ENCODE results near the gene SPRR4.

SPRR4 gene

DNA sequence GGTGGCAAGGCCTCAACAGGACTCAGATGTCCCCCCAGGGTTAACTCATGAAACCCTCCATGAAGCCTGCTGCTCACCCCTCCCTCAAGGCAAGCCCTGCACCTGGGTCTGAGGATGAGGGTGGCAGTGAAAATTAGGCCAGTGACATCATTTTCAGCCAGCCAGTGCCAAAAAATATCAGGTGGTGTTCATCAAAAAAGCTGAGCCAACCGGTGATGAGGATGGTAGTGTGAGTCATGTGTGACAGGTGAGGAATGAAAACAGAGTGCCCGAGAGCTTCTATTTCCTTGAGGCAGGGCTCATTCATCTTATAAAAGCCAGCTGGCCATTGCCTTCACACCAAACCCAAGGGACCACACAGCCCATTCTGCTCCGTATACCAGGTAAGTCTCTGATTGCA lies 13.3 kb downstream of the SPRR4 start, which contains the start of gene SPRR1A:
Gene SPRR1A (plus strand): TSS at position 339 of the 400 bp plus-strand sequence. CDS start 1,150 bp downstream, outside the sequence.
- no peaks in the 10 kb centered on the region for H3K9me3 ChIP-seq (ENCODE audit: insufficient read depth, low read length)
- H2AFZ ChIP-seq (ENCODE audit: low read depth, low read length), result no peak within 1 kb of the TSS
- no peaks in the 10 kb centered on the region for H3K79me2 ChIP-seq (ENCODE audit: low read length)
- no peak within 1 kb of the TSS for H3K9ac ChIP-seq (ENCODE audit: low read length)
- H3K27ac ChIP-seq (ENCODE audit: low read length), result no peak within 1 kb of the TSS
- TF ChIP-seq, protein P1, sequence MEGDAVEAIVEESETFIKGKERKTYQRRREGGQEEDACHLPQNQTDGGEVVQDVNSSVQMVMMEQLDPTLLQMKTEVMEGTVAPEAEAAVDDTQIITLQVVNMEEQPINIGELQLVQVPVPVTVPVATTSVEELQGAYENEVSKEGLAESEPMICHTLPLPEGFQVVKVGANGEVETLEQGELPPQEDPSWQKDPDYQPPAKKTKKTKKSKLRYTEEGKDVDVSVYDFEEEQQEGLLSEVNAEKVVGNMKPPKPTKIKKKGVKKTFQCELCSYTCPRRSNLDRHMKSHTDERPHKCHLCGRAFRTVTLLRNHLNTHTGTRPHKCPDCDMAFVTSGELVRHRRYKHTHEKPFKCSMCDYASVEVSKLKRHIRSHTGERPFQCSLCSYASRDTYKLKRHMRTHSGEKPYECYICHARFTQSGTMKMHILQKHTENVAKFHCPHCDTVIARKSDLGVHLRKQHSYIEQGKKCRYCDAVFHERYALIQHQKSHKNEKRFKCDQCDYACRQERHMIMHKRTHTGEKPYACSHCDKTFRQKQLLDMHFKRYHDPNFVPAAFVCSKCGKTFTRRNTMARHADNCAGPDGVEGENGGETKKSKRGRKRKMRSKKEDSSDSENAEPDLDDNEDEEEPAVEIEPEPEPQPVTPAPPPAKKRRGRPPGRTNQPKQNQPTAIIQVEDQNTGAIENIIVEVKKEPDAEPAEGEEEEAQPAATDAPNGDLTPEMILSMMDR (IDR thresholded peaks at IDR 0.05; ENCODE audit: low read depth, low read length), result no peak
- TF ChIP-seq EZH2phosphoT487 (IDR thresholded peaks at IDR 0.05; ENCODE audit: low read depth), result no peak
- no peaks in the 10 kb centered on the region for H3K4me1 ChIP-seq (ENCODE audit: low read length)
- no peaks in the 10 kb centered on the region for H3K36me3 ChIP-seq (replicated peaks; ENCODE audit: low read depth, low read length)
- no peaks in the 10 kb centered on the region for H4K20me1 ChIP-seq (ENCODE audit: insufficient read depth, low read length)
- no peak within 1 kb of the TSS for H3K4me3 ChIP-seq (ENCODE audit: low read length)
- H3K27me3 ChIP-seq (ENCODE audit: low read depth, low read length), result peaks cover 87% of the 10 kb centered on the region
- no peak within 1 kb of the TSS for H3K4me2 ChIP-seq (ENCODE audit: low read length)

DNA sequence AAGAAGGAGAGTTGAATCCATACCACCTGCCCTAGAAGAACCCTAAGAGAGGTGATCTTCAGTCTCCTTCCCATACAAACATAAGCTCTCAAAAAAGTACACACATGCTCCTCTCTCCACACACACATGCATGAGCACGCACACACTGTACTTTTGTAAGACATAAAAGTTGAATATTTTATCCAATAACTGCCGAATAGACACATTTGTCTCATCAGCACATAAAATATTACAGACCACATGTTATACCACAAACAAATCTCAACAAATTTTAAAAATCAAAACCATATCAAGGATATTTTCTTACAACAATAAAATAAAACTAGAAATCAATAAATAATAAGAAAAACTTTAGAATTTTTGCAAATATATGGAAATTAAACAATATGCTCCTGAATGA lies 16.1 kb downstream of the SPRR4 start:
- no peak for TF ChIP-seq EZH2phosphoT487 (IDR thresholded peaks at IDR 0.05; ENCODE audit: low read depth)
- Histone ChIP-seq H3K36me3 (replicated peaks; ENCODE audit: low read depth, low read length) (no peaks in the 10 kb centered on the region), H3K4me1 (ENCODE audit: low read length) (no peaks in the 10 kb centered on the region), H3K9me3 (ENCODE audit: insufficient read depth, low read length) (no peaks in the 10 kb centered on the region), H4K20me1 (ENCODE audit: insufficient read depth, low read length) (no peaks in the 10 kb centered on the region), H3K9ac (ENCODE audit: low read length) (no peak overlapping the region), H3K4me2 (ENCODE audit: low read length) (no peak overlapping the region), H3K27me3 (ENCODE audit: low read depth, low read length) (peaks cover 81% of the 10 kb centered on the region), H3K4me3 (ENCODE audit: low read length) (no peak overlapping the region), H3K27ac (ENCODE audit: low read length) (no peak overlapping the region), H2AFZ (ENCODE audit: low read depth, low read length) (no peak overlapping the region), H3K79me2 (ENCODE audit: low read length) (no peaks in the 10 kb centered on the region)

DNA sequence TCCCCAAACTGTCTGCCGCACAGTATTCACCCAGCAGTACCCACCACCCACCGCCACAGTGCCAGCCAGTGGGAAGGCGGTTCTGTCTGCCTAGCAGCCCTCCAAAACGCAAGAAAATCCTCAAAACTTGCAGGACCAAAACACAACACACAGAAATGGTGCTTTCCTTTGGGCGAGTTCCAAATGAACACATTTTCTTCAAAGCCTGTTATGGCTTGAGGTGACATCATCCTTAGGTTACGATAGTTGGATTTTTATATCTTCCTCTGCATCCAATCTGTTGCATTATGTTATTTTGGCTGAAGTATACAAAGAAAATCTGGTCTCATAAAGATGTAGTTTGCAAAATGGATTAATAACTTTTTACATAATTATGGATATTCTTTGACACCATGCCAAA lies 22.7 kb downstream of the SPRR4 start:
- TF ChIP-seq, protein P1 (IDR thresholded peaks at IDR 0.05; ENCODE audit: low read depth, low read length), result no peak
- TF ChIP-seq EZH2phosphoT487 (IDR thresholded peaks at IDR 0.05; ENCODE audit: low read depth), result no peak
- Histone ChIP-seq H3K9me3 (ENCODE audit: insufficient read depth, low read length) (0 out of 2 replicates have a peak, but pooled peaks cover 3% of the 10 kb centered on the region), H3K79me2 (ENCODE audit: low read length) (no peaks in the 10 kb centered on the region), H3K27ac (ENCODE audit: low read length) (no peak overlapping the region), H3K36me3 (replicated peaks; ENCODE audit: low read depth, low read length) (no peaks in the 10 kb centered on the region), H2AFZ (ENCODE audit: low read depth, low read length) (no peak overlapping the region), H3K4me1 (ENCODE audit: low read length) (no peaks in the 10 kb centered on the region), H3K9ac (ENCODE audit: low read length) (no peak overlapping the region), H3K27me3 (ENCODE audit: low read depth, low read length) (peaks cover 68% of the 10 kb centered on the region), H4K20me1 (ENCODE audit: insufficient read depth, low read length) (no peaks in the 10 kb centered on the region), H3K4me3 (ENCODE audit: low read length) (no peak overlapping the region), H3K4me2 (ENCODE audit: low read length) (no peak overlapping the region)

DNA sequence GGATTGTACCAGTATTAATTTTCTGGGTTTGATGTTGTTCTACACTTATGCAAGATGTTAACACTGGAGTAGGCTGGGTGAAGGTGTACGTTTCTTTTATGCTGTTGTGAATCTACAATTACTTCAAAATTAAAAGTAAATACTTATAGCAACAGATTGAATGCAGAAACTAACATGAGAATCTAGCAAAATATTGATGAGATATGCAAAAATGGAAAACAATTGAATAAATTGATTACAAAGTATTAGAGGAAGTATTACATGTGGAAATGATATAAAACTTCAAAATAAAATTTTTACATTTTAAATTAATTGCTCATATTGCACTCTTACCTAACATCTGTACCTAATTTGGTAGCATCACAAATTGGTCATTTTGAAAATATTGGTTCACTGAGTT lies 25.4 kb downstream of the SPRR4 start:
- Histone ChIP-seq H3K27me3 (ENCODE audit: low read depth, low read length) (peaks cover 61% of the 10 kb centered on the region), H2AFZ (ENCODE audit: low read depth, low read length) (no peak overlapping the region), H3K79me2 (ENCODE audit: low read length) (no peaks in the 10 kb centered on the region), H3K9ac (ENCODE audit: low read length) (no peak overlapping the region), H3K4me3 (ENCODE audit: low read length) (no peak overlapping the region), H3K4me1 (ENCODE audit: low read length) (no peaks in the 10 kb centered on the region), H3K4me2 (ENCODE audit: low read length) (no peak overlapping the region), H3K36me3 (replicated peaks; ENCODE audit: low read depth, low read length) (no peaks in the 10 kb centered on the region), H3K9me3 (ENCODE audit: insufficient read depth, low read length) (0 out of 2 replicates have a peak, but pooled peaks cover 3% of the 10 kb centered on the region), H3K27ac (ENCODE audit: low read length) (no peak overlapping the region), H4K20me1 (ENCODE audit: insufficient read depth, low read length) (no peaks in the 10 kb centered on the region)
- TF ChIP-seq, protein P1 (IDR thresholded peaks at IDR 0.05; ENCODE audit: low read depth, low read length), result no peak
- no peak for TF ChIP-seq EZH2phosphoT487 (IDR thresholded peaks at IDR 0.05; ENCODE audit: low read depth)
